Testis (tissue), 2 donors: ENCODE results near the gene PGBD2.

Experiments
- CTCF ChIP-seq, 3 experiments: fragments of 450-650 bp in 2 of 3; fragments of 200-600 bp in 1 of 3; sonication (generic) in 1 of 3; IDR thresholded peaks; one replicate each; pipeline ENCODE4 v1.5.1; 2016 to 2019; ENCODE audit warnings: antibody characterized with exemption in 3 of 3, mild to moderate bottlenecking in 2 of 3, moderate library complexity in 1 of 3
- POLR2A ChIP-seq: fragments of 450-650 bp; IDR thresholded peaks from one replicate; pipeline ENCODE4 v1.6.1; 2017; ENCODE audit warnings: antibody characterized with exemption, mild to moderate bottlenecking, moderate library complexity

GRCh38 chr1:248914796-248915381 is 8.9 kb downstream of the PGBD2 start:
- TF ChIP-seq CTCF (IDR thresholded peaks at IDR 0.05) (no peak), POLR2A (no peak)
